ENCODE data around the gene SLC34A1. TPM values are rescaled to one million over a fixed set of nuclear protein-coding genes. Genes with fewer than 3 reads are reported as not detected.

The SLC34A1 gene
- not detected in 2 replicates for total RNA-seq

GRCh38 chr5:177384134-177384533 is at the start of gene SLC34A1:
TSS of gene SLC34A1 (plus strand) at chr5:177384434. CDS start at chr5:177385742, 1,308 bp downstream.

GRCh38 chr5:177351392-177352329 is 32.6 kb upstream of the SLC34A1 start, which contains the start of gene LMAN2:
TSS of gene LMAN2 (minus strand) at chr5:177351668. CDS start at chr5:177351647, 21 bp downstream.

GRCh38 chr5:177357459-177358351 is 26.5 kb upstream of the SLC34A1 start, which contains the start of gene RGS14:
TSS of gene RGS14 (plus strand) at chr5:177357924. CDS start at chr5:177358025, 101 bp downstream.

GRCh38 chr5:177399997-177400868 is 16.0 kb downstream of the SLC34A1 start, which contains the start of gene PFN3:
TSS of gene PFN3 (minus strand) at chr5:177400661. CDS start at chr5:177400576, 85 bp downstream.

GRCh38 chr5:177409043-177409801 is 25.0 kb downstream of the SLC34A1 start, which contains the start of gene F12:
TSS of gene F12 (minus strand) at chr5:177409564. CDS start at chr5:177409527, 37 bp downstream.

GRCh38 chr5:177426566-177427210 is 42.5 kb downstream of the SLC34A1 start, which contains the start of gene GRK6:
TSS of gene GRK6 (plus strand) at chr5:177426676. CDS start at chr5:177426846, 170 bp downstream.

GRCh38 chr5:177446200-177447065 is 62.2 kb downstream of the SLC34A1 start, which contains the start of gene PRR7:
TSS of gene PRR7 (plus strand) at chr5:177446814. CDS start at chr5:177455068, 8,254 bp downstream.

Other genes with a start within 250 kb of the SLC34A1 start
- gene RAB24, start 80.7 kb upstream of the SLC34A1 start, total RNA-seq = 31.3 and 35.7 TPM in 2 replicates
- 111 and 122 TPM in 2 replicates for gene PRELID1, start 80.6 kb upstream of the SLC34A1 start, total RNA-seq
- gene MXD3, start 72.5 kb upstream of the SLC34A1 start, total RNA-seq = 7.9 and 12.3 TPM in 2 replicates
- 328 and 333 TPM in 2 replicates for gene LMAN2, start 32.8 kb upstream of the SLC34A1 start, total RNA-seq
- 1.4 and 4.9 TPM in 2 replicates for gene RGS14, start 26.5 kb upstream of the SLC34A1 start, total RNA-seq
- gene PFN3, start 16.2 kb downstream of the SLC34A1 start, total RNA-seq = not detected in 2 replicates
- not detected in 2 replicates for gene F12, start 25.1 kb downstream of the SLC34A1 start, total RNA-seq
- gene GRK6, start 42.2 kb downstream of the SLC34A1 start, total RNA-seq = 17.7 and 21.9 TPM in 2 replicates
- gene PRR7, start 62.4 kb downstream of the SLC34A1 start, total RNA-seq = 28.3 and 30.3 TPM in 2 replicates
- gene DBN1, start 89.2 kb downstream of the SLC34A1 start, total RNA-seq = 139 and 144 TPM in 2 replicates
- gene PDLIM7, start 113.2 kb downstream of the SLC34A1 start, total RNA-seq = 169 and 204 TPM in 2 replicates
- gene DOK3, start 125.4 kb downstream of the SLC34A1 start, total RNA-seq = under 0.01 and 2.3 TPM in 2 replicates
- 114 and 118 TPM in 2 replicates for gene DDX41, start 132.5 kb downstream of the SLC34A1 start, total RNA-seq
- 23.8 and 24.9 TPM in 2 replicates for gene FAM193B, start 170.1 kb downstream of the SLC34A1 start, total RNA-seq
- 178 and 244 TPM in 2 replicates for gene TMED9, start 207.8 kb downstream of the SLC34A1 start, total RNA-seq
- 40.1 and 44.9 TPM in 2 replicates for gene B4GALT7, start 215.7 kb downstream of the SLC34A1 start, total RNA-seq